HG03280 (cell line): ENCODE measurements around the gene JPH3.

Experiments
- ATAC-seq: cut with Tn5 transposase; IDR thresholded peaks from one replicate; pipeline ENCODE4 v1.9.1; 2021; ENCODE audit warnings: mild to moderate bottlenecking, moderate library complexity; ENCODE audit not compliant: unreplicated experiment

JPH3 gene

DNA sequence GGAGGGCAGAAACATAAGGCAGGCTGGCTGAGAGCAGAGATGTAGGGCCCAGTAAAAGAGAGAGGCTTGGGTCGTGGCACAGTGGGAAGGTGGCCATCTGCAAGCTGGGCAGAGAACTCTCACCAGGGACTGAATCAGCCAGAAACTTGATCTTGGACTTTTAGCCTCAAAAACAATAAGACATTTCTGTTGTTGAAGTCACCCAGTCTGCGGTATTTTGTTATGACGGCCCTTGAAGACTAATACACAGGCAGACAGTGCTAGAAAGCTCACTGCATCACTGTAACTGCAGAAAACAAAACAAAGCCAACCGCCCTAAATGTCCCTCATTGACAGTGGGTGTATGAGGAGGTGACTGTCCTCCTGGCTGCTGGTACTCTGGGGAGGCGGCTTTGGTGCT lies 3.9 kb upstream of the JPH3 start:
- ATAC-seq = no peak

DNA sequence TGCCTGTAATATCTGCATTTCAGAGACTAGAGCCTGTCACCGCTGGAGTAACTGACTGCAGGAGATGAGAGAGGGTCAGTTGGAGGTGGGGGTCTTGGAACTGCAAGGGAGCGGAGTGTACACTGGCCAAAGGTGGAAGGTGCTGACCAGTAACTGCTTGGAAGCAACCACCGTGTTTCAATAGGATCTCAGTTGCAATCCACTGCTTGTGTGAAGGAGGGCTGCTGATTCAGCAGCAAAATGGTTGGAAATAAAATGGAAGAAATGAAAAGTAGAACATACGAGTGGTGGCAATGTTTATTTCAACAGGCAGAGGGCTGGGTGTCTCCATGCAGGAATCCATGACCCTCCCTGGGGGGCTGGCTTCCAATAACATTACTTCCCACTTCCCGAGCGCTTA lies 2.1 kb upstream of the JPH3 start:
- no peak for ATAC-seq

DNA sequence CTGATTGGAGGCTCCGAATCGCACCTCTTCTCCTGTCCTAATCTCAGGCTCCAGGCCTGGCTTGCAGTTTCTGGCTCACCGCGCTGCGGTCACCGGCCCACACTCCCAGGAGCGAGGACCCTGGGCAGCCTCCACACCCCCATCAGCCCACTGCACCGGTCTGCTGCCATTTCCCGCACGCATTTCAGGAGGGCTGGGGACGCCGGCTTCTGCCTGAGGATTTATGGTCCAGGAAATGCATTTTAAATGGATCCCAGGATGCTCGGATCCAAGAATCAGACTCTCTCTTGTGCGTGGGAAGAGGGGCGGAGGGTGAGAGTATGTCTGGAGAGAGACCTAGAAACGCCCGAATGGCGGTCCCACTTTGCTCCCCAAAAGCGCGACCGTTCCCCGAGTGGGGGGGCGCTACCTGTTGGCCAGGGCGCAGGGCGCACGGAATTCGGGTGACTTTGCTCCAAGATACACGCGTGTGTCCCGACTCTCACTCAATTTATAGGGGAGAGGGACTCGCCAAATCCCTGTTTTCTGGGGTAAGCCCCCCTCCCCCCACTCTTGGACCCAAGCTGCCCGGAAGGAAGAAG lies 817 bp upstream of the JPH3 start:
- no peak for ATAC-seq

DNA sequence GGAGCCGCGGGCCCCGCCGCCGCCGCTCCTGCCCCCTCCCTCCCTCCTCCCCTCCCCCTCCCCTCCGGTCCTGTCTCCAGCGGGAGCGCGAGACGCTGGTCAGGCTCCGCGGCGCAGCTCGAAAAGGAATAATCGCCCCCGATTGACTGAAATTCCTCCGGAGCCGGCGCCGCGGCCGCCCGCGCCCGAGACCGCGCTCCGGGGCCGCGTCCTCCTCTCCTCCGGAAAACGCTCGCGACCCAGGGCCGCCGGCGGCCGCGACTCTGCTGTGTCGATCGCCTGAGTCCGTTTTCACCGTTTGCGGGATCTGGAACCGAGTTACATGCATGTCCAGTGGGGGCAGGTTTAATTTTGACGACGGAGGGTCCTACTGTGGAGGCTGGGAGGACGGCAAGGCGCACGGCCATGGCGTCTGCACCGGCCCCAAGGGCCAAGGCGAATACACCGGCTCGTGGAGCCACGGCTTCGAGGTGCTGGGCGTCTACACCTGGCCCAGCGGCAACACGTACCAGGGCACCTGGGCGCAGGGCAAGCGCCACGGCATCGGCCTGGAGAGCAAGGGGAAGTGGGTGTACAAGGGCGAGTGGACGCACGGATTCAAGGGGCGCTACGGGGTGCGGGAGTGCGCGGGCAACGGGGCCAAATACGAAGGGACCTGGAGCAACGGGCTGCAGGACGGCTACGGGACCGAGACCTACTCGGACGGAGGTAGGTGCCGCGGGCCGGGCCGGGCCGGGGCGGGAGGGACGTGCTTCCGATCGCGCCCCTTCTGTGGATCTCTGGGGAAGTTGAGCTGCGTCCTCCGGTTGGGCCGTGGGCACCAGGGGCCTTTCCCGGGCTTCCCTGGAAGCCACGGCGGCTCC lies 744 bp downstream of the JPH3 start:
- ATAC-seq = no peak

DNA sequence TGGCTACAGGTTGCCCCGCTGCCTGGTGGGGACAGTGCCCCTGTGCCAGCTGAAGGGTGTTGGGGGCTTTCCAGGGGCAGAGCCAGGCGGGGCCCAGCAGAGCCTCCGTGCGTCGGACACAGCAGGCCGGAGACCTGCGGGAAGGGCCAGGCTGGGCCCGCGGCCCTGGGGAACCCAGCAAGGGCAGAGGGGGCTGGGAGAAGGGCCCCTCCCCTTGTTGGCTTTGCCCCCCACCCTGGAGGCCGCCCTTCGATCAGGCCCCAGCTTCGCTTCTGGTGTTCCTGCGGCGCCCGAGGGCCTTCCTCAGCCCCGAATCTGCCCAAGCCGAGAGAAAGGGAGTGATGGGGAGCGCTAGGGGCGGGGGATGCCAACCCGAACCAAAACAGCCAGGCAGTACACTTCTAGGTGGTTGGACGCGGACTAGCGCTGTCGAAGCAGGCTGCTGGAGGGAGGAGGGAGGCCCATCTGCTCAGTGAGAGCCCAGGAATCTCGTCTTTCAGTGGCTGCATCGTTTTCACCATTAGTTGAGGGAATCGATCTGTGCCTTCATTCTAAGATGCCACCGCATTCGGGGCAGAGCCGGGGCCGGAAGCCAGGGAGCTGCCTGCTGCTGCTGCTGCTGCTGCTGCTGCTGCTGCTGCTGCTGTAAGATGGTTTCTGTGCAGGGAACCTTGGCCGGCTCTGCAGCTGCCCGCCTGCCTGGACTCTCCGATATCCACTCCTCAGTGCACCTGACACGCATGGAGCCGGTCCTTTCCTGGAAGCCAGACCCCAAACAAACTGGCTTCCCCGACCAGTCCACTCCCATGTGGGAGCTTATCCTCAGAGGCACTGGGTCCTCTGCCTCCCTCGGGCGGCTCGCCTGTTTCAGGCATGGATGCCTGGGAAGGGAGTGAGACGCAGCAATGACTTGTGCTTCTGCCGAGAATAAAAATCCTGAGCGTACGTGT lies 1.7 kb downstream of the JPH3 start:
- ATAC-seq = no peak

DNA sequence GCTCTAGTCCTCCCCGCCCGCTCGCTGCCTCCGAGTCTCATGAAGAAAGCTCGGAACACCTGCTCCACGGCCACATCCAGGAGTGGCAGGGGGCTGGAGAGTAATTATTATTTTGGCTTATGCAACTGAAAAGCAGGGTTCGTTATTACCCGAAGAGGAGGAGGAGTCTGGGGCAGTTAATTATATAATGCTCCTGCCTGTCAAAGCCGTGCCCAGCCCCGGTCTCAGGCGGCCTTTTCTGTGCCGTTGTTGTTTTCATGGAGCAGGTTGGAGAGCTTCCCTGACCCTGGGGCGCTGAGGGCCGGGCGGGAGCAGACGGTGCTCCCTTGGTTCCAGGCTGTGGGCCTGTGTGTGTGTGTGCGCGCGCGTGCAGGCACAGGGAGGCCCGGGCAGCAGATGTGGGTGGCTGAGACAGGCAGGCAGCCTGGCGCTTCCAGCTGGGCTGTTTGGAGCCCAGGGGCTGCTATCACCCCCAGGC lies 2.4 kb downstream of the JPH3 start:
- no peak for ATAC-seq

DNA sequence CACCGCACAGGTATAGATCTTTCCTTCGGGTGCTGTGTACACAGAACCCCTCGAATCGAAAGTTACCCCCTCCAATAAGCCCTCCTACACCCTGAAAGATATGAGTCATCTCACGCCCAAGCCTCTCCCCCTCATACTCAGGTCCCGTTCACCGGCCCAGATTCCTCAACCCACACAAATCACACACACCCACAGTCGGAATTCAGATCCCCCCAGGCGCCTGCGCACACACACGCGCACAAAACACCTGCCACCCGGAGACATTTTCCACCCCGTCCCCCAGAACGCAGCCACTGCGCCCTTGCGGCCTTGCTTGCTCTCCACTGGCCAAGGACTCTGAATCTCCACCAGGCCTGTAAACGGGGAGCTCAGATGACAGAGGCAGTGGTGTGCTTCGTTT lies 4.9 kb downstream of the JPH3 start:
- no peak for ATAC-seq

DNA sequence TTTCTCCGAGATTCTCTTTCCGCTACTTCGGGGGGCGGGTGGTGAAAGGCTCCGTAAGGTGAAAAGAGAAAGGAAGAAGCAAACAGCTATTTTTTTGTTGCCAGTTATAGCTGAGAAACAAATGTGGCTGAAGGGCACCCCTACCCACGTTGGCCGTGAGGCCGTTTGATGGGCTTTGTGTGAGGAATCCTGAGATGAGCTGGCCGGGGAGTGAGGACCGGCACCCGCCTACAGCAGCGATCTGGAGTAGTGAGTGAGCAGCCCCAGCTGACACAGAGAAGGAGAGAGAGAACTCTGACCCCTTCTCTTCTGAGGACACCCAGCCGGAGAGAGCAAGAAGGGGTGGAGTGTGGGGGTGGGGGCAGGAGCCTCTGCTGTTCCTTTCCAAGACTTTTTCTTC lies 5.6 kb downstream of the JPH3 start:
- no peak for ATAC-seq

DNA sequence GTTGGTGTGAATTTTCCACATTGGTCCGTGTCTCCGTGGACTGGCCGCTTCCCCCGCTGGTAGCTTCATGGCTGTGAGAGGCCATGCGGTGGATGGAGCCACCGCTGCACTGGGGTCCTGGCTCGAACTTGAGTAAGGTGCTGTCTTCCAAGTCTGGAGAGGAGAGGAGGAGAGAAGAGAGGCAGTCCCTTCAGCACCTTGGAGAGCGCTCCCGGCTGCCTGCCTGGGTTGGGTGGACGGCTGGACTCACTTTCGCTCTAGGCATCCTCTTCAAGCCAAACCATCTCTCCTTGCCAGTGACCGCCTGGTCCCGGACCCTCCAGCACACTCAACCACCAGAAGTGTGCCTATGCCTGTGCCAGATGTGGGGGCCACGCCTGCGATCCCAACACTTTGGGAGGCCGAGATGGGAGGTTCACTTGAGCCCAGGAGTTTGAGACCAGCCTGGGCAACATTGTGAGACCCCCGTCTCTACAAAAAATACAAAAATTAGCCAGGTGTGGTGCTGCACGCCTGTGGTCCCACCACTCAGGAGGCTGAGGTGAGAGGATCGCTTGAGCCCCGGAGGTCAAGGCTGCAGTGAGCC lies 6.2 kb downstream of the JPH3 start:
- no peak for ATAC-seq

DNA sequence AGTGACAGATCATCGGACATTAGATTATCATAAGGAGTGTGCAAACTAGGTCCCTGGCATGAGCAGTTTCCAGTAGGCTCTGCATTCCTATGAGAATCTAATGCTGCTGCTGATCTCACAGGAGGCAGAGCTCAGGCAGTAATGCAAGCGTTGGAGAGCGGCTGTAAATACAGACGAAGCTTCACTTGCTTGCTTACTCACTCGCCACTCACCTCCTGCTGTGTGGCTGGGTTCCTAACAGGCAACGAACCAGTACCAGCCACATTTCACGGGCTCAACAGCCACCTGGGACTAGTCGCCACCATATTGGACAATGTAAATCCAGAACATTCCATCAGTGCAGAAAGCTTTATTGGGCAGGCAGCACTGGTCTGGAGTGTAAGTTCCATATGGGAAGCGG lies 7.7 kb downstream of the JPH3 start:
- ATAC-seq = no peak

DNA sequence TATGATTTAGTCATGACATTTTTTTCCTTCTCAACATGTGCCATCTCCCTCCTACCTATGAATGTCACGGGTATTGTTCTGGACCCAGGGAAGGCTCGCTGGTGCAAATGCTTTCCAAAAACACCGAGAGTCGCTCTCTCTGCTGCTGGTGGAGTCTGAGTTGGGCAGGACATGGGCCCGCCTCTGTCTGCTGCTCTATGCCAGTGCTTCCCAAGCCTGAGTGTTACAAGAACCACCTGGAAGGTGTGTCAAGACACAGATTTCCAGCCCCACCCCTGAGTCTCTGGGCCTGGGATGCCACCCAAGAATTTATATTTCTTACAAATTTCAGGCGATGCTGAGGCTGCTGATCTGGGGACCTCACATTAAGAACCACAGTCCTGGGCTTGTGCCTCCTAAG lies 9.1 kb downstream of the JPH3 start:
- ATAC-seq = no peak

DNA sequence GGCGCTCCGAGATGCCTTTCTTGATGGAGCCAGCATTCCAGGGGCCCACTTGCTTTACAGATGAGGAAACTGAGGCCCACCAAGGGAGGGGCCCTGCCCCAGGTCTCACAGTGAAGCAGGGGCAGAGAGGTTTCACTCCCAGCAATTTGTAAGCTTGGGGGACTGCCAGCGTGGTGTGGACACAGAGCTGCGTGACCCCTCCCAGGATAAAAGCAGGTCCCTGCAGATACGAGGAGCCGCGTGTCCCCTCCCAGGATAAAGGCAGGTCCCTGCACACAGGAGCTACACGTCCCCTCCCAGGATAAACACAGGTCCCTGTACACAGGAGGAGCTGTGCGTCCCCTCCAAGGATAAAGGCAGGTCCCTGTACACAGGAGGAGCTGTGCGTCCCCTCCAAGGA lies 11.7 kb downstream of the JPH3 start:
- no peak for ATAC-seq

DNA sequence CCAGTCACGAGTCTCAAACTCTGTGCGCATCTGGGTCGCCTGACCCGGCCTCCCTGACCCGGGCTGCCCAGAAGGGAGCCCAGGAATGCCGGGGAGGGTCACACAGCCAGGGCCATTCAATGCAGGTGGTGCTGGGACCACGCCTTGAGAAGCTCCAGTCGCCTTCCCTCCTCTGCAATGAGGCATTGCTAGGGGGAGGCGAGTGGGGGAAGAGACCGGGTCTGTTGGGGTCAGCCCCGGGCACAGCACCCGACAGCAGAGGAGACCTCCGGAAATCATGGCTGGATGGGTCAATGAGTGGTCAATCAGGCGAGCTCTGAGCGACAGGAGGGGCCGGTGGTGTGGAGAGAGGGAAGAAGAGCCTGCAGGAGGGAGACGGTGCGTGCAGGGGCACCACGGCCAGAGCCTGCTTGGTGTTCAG lies 13.3 kb downstream of the JPH3 start:
- no peak for ATAC-seq

DNA sequence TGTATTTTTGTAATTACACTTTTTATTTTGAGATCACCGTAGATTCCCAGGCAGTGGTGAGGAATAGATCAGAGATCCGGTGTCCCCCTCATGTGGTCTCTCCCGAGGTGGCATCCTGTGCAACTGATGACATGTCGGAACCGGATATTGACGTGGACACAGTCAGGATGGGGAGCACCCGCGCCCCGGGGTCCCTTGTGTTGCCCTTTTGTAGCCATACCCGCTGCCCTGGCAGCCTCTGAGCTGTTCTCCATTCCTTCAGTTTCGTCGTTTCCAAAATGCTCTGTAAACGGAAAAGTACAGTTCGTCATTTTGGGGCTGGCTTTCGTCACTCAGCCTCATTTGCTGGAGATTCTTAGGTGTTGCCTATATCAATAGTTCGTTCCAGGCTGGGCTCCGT lies 14.2 kb downstream of the JPH3 start:
- no peak for ATAC-seq

DNA sequence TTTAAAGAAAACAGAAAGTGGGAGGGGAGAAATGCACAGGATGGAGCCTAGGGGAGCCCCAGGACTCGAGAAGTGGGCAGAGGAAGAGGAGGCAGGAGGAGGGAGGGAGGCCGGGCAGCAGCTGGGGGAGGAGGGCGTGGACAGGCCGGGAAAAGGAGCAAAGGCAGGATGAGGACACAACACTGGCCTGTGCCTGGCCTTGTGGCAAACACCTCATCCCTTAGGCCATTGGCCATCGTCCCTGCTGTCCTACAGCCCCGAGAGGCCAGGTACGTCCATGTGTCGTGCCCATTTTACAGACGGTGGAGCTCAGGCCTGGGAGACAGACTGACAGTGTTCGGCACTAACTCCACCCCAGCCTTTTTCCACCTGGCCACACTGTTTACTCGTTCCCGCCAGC lies 15.9 kb downstream of the JPH3 start:
- no peak for ATAC-seq

DNA sequence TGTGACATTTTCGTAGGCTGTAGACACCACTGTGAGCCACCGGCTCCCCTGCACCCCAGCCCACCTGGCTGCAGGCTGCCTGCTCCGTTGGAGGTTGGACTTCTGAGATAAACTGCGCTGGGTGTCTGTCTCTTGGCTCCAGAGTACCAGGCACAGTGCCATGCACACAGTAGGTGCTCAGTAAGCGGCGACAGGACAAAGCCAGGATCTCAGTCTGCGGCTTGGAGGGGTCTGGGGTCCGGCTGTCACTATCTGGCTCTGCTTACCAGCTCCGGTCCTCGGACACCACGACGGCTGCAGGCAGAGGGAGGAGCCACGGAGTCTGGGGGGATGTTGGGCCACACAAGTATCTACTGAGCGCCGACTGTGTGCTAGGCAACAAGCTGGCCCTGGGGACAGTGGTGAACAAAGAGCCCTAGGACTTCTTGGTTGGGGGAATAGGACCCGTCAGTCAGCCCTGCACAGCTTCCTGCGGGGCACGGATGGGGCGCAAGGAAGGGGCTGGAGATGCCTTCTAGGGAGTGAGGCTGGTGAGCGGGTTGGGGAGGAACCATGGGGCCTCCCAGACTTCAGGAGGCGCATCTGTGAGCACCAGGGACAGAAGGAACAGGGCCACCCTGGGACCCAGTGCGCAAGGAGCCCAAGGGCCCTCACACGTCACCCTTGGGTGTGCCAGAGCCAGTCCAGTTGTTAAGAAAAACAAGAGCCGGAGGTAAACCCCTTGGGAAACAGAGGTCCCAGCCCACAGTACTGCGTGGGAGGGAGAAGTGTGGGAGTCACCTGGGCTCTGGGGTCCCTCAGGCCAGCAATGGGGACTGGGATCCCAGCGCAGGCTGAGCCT lies 17.3 kb downstream of the JPH3 start:
- ATAC-seq = no peak

DNA sequence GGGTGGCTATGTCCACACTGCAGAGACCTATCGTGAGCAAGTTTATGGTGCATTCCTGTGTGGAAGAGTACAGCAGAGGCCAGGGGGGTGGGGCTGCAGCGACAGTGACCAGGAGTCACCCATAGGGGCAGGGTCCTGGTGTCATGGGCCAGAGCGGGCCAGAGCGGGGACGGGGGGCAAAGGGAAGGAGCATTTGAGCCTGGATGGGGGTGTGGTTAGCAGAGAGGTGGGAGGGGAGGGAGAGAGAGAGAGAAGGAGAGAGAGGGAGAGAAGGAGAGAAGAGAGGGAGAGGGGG lies 17.8 kb downstream of the JPH3 start:
- ATAC-seq = no peak

DNA sequence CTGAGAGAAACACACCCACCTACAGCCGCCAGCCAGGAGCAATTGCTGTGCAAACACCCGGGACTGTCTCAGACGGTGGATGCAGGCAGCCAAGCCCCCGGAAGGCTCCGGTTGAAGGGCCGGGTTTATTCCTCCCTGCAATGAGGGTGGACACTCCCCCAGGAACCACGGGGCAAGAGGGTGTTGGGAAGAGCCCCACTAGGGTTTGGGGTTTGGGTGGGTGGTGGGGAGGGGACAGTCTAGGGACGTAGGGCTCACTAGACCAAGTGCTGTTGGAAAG lies 19.2 kb downstream of the JPH3 start:
- ATAC-seq = no peak

DNA sequence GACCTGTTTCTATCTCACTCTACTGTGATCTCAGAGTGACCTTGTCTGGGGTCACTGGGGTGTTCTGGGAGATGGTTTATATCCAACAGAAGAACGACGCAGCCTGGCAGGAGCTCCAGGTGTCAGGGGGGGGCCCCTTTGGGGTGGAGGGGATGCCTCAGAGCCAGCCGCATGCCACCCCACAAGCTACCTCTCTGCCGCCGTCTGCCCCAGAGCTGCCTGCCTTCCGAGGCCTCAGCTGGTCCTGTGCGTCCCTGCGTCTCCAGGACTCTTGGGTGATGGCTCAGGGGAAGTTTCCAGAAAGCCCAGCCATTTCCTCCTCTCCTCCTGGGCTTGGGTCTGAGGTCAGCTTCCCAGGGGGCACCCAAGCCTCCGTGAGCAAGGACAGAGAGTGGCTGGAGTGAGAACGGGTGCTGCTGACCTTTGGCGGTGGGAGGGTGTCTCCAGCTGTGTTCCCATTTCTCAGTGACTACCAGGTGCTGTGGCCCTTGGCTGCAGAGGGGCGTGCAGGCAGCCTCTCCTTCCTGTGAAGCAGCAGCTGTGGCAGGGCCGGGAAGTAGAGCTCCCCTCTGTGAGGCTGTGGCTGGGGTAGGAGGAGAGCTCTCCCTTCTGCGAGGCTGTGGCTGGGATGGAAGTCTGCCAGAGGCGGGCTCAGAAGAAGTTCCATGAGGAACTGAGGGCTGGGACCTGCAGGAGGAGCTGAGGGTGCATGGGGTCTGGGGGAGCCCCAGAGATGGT lies 19.8 kb downstream of the JPH3 start:
- ATAC-seq = no peak

DNA sequence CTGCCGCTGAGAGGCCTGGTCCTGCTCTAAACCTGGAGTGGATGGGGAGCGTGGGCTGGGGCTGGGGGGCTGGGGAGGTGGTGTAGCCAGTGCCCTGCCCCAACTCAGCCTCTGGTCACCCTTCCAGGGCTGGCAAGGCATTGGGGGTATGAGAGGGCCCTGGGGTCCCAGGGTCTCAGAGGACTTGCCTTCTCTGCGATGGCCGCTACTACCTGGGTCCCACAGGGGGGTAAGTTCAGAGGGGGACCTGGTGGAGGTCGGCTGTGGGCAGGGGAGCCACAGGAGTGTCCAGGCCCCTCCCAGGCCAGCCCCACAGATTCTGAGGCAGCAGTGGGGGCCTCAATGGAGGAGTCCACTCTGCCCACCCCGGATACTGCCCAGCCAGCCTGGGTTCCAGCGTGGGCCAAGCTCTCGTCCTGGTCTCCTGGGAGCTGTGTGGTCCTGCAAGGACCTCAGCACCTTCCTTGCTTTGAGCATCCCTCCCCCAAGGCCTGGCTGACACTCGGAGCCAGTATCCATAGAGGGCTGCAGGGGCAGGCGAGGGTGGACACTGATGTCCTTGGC lies 20.5 kb downstream of the JPH3 start:
- ATAC-seq = no peak
